Esophagus squamous epithelium (tissue), 5 donors: ENCODE measurements around the gene POC1A. TPM values are rescaled to one million over a fixed set of nuclear protein-coding genes. Genes with fewer than 3 reads are reported as not detected.
"Not testable (repeated sequence)": the region's sequence is repeated elsewhere in the genome, so short reads cannot be mapped to it uniquely, and the experiment has no call there.

Experiments
- DNase-seq: peaks from one replicate; lab custom pipeline; 2025; lab: John Stamatoyannopoulos, UW
- H3K27ac ChIP-seq, 4 donors: fragments of 200-600 bp; sonication (generic); one replicate each; pipeline ENCODE4 v1.5.1; 2016 to 2019; ENCODE audit warnings: mild to moderate bottlenecking in 1 of 4
- H3K27me3 ChIP-seq, 4 donors: fragments of 200-600 bp; sonication (generic); 1 replicate in 3 of 4; 2 replicates in 1 of 4; pipeline versions ENCODE4 v1.5.1 to v1.6.0; 2017 to 2021; ENCODE audit warnings: antibody characterized with exemption in 1 of 4
- H3K36me3 ChIP-seq, 3 donors: fragments of 200-600 bp; sonication (generic); one replicate each; pipeline ENCODE4 v1.5.1; 2016 to 2019
- H3K4me1 ChIP-seq, 3 donors: fragments of 200-600 bp; sonication (generic); one replicate each; pipeline ENCODE4 v1.5.1; 2017 to 2019
- H3K4me3 ChIP-seq, 4 donors: fragments of 200-600 bp; sonication (generic); 1 replicate in 3 of 4; 2 replicates in 1 of 4; pipeline ENCODE4 v1.5.1; 2016 to 2019; ENCODE audit warnings: mild to moderate bottlenecking in 2 of 4, moderate library complexity in 1 of 4
- H3K9me3 ChIP-seq, 3 donors: fragments of 200-600 bp; sonication (generic); one replicate each; pipeline ENCODE4 v1.5.1; 2016 to 2019
- POLR2A ChIP-seq, 4 donors: fragments of 450-650 bp; IDR thresholded peaks; one replicate each; pipeline ENCODE4 v1.6.1; 2017; ENCODE audit warnings: antibody characterized with exemption in 4 of 4, mild to moderate bottlenecking in 4 of 4, moderate library complexity in 3 of 4
- WGBS, 2 donors: methylation state at CpG; one replicate each; pipeline ENCODE4 v1.1.5; 2018; 5-methylcytosine and 5-hydroxymethylcytosine counted together
- intact Hi-C: fragments of 100-400 bp; cut with DNase I; formaldehyde crosslinking; loops from one replicate; pipeline ENCODE4 v1.15.0; 2022
- total RNA-seq, 4 donors: library from RNA; depleted of rRNA; stranded (reverse); fragments of >200 nt; gene quantifications; one replicate each; pipeline ENCODE4 v1.1.0, GENCODE V29; 2016
- TF ChIP-seq, protein P1 (sequence below), 6 experiments: fragments of 450-650 bp in 4 of 6; fragments of 200-600 bp in 2 of 6; sonication (generic) in 2 of 6; IDR thresholded peaks; one replicate each; pipeline ENCODE4 v1.5.1; 2016 to 2019; ENCODE audit warnings: antibody characterized with exemption in 6 of 6, mild to moderate bottlenecking in 4 of 6, moderate library complexity in 4 of 6
- donor health status: DM: yes; HTN: yes; CAD: no.

The POC1A gene
- total RNA-seq, 4 donors from 2014 or later: 2.7 to 10.3 (median 4.8) TPM

DNA sequence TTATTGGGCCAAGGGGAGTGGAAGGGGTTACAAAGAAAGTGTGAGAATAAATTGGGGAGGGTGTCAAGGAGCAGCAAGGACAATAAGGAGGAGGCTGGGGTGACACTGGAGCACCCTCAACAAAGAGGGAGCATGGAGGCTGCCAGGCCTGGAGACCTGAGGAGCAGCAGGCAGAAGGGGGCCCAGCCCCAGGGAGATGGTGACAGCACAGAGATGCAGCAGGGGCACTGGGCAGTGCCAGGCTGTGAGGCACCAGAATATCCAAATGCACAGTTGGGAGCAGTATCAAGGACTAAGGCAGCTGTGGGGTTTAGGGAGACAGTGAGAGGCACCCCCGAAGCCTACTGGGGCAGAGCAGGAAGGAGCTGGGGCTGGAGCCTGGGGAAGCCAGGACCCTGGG is 24.3 kb upstream of the POC1A start:
- no peak for TF ChIP-seq POLR2A (IDR thresholded peaks at IDR 0.05)
- TF ChIP-seq, protein P1, sequence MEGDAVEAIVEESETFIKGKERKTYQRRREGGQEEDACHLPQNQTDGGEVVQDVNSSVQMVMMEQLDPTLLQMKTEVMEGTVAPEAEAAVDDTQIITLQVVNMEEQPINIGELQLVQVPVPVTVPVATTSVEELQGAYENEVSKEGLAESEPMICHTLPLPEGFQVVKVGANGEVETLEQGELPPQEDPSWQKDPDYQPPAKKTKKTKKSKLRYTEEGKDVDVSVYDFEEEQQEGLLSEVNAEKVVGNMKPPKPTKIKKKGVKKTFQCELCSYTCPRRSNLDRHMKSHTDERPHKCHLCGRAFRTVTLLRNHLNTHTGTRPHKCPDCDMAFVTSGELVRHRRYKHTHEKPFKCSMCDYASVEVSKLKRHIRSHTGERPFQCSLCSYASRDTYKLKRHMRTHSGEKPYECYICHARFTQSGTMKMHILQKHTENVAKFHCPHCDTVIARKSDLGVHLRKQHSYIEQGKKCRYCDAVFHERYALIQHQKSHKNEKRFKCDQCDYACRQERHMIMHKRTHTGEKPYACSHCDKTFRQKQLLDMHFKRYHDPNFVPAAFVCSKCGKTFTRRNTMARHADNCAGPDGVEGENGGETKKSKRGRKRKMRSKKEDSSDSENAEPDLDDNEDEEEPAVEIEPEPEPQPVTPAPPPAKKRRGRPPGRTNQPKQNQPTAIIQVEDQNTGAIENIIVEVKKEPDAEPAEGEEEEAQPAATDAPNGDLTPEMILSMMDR (IDR thresholded peaks at IDR 0.05): no peak
- 85 to 100% methylated on average over 1 of the region's 1 CpG for WGBS, 2 donors

DNA sequence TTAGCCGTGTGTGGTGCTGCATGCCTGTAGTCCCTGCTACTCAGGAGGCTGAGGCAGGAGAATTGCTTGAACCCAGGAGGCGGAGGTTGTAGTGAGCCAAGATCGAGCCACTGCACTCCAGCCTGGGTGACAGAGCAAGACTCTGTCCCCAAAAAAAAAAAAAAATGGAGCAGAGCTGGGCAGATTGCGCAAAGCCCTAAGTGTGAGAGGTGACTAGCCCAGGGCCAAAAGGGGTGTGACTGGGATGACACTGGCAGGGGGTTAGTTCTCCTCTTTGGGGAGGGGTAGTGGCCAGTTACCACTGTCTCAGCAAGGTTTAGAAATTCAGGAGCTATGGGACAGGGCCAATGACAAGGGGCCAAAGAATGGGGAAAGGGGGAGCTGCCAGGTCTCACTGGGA is 23.9 kb upstream of the POC1A start:
- intact Hi-C loops, H3K27ac ChIP-seq, H3K4me3 ChIP-seq, DNase-seq, H3K36me3 ChIP-seq, H3K9me3 ChIP-seq, H3K27me3 ChIP-seq: not testable (repeated sequence)
- H3K4me1 ChIP-seq: peaks cover 0 to 28% (median 5%) of the 10 kb centered on the region in 3 donors
- WGBS, 2 donors: 83 to 88% methylated on average over 3 to 4 of the region's 4 CpGs

More for the DNA sequence above, 24.3 kb upstream of the POC1A start:
- no peak for DNase-seq
- no peak overlapping the region for H3K27ac ChIP-seq
- no peaks in the 10 kb centered on the region for H3K9me3 ChIP-seq
- H3K36me3 ChIP-seq: no peaks in the 10 kb centered on the region
- no peaks in the 10 kb centered on the region for H3K27me3 ChIP-seq
- intact Hi-C loops: no loop called here
- peaks cover 0 to 28% (median 5%) of the 10 kb centered on the region in 3 donors for H3K4me1 ChIP-seq
- H3K4me3 ChIP-seq: no peak overlapping the region

DNA sequence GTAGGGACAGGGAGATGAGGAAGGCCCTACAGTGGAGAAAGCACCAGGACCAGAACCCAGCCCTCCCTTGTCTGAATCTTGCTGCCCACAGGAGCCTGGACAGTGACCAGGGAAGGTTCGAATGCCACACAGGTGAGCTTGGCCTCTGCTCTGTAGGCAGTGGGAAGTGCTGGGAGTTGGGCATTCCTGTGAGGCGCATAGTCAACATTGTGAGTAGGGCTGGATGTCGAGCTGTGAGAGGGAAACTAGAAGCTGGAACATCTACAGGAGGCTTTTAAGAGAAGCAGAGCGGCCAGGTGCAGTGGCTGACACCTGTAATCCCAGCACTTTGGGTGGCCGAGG is 23.4 kb upstream of the POC1A start:
- no peak overlapping the region for H3K27ac ChIP-seq
- no peaks in the 10 kb centered on the region for H3K9me3 ChIP-seq
- 79 to 86% methylated on average over 5 of the region's 5 CpGs for WGBS, 2 donors
- DNase-seq: no peak
- no peaks in the 10 kb centered on the region for H3K27me3 ChIP-seq
- H3K4me3 ChIP-seq: no peak overlapping the region
- peaks cover 0 to 28% (median 5%) of the 10 kb centered on the region in 3 donors for H3K4me1 ChIP-seq
- intact Hi-C loops: no loop called here
- H3K36me3 ChIP-seq: no peaks in the 10 kb centered on the region
- TF ChIP-seq POLR2A (IDR thresholded peaks at IDR 0.05): no peak
- TF ChIP-seq, protein P1 (IDR thresholded peaks at IDR 0.05): no peak

DNA sequence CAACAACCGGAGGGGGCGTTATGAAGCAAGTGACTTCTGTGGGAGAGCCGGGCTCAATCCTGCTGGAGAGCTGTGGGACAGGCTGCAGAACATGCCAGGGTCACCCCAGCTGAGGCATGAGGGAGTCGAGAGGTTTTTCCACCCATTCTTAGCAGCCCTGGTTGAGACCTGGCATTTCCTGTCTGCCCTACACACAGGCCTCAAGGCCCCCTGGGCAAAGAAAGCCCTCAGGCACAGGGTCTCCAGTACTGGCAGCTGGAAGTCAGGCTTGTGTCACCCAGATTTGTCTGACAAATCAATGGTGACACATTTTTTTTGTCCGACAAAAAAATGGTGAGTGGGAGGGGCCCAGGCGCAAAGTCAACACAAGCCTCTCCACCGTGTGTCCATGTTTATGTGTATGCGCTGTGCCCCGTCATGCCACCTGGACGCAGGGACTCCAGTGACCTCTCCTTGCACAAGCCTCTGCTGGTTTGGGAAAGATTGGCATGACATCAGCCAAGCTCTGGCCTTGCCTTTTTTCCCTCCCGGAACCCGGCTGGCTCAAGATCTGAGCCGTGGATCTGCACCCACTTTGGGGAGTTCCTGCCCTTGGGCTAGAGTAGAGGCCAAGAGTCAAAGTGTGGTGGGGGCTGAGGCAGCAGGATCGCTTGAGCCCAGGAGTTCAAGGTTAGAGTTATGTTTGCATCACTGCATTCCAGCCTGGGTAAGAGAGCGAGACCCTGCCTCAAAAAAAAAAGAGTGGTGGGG is 22.9 kb upstream of the POC1A start:
- intact Hi-C loops: no loop called here
- H3K27me3 ChIP-seq: no peaks in the 10 kb centered on the region
- TF ChIP-seq POLR2A (IDR thresholded peaks at IDR 0.05): no peak
- TF ChIP-seq, protein P1 (IDR thresholded peaks at IDR 0.05): no peak
- 38 to 60% methylated on average over 9 to 11 of the region's 15 CpGs for WGBS, 2 donors
- H3K4me3 ChIP-seq: no peak overlapping the region
- DNase-seq: no peak
- H3K4me1 ChIP-seq: peaks cover 0 to 28% (median 5%) of the 10 kb centered on the region in 3 donors
- no peak overlapping the region for H3K27ac ChIP-seq
- no peaks in the 10 kb centered on the region for H3K36me3 ChIP-seq
- no peaks in the 10 kb centered on the region for H3K9me3 ChIP-seq

DNA sequence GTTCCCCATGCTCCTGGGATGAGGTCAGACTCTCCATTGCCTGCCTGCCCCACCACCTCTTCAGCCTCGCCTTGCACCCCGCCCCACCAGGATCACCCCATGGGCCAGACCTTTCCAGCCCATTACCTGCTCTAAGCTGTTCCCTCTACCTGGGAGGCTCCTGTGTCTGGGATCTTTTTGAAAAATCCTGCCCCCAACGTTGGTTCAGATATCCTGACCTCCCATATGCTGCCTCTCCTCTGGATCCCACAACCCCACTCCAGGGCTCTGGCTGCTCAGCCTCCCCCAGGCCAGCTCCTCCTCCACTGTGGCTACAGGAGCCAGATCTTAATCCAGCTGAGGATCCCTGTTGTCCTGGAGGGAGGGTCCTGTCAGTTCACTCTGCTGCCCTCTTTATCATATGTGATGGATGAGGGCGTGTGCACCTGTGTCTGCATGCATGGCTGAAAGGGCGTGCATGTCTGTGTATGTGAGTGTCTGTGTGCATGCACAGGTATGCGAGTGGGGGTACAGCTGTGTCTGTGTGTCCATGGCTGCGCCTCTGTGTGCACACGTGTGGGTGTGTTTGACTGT is 22.0 kb upstream of the POC1A start:
- Histone ChIP-seq H3K4me1 (peaks cover 0 to 23% (median 5%) of the 10 kb centered on the region in 3 donors), H3K27me3 (no peaks in the 10 kb centered on the region), H3K36me3 (no peaks in the 10 kb centered on the region), H3K4me3 (no peak overlapping the region), H3K27ac (no peak overlapping the region), H3K9me3 (no peaks in the 10 kb centered on the region)
- intact Hi-C loops: no loop called here
- DNase-seq: no peak
- 78 to 89% methylated on average over 3 to 7 of the region's 8 CpGs for WGBS, 2 donors
- TF ChIP-seq, protein P1 (IDR thresholded peaks at IDR 0.05): no peak
- no peak for TF ChIP-seq POLR2A (IDR thresholded peaks at IDR 0.05)
